Endothelial cell of umbilical vein (primary cell): ENCODE results near the gene RASD2. TPM values are rescaled to one million over a fixed set of nuclear protein-coding genes. Genes with fewer than 3 reads are reported as not detected.

ENCODE experiments used
- BruUV-seq: library from RNA; stranded (reverse); fragments of 400-500 nt; replicated peaks from 2 replicates; lab custom pipeline; 2021; lab: Mats Ljungman, UMichigan
- CTCF ChIA-PET: fragments of 300-600, 350-600 bp; sonication (Branson Sonifier 250); formaldehyde crosslinking; loops from one replicate; lab custom pipeline; 2021; ENCODE audit warnings: antibody characterized with exemption, inconsistent platforms; lab: Charles Lee
- POLR2A ChIA-PET: fragments of 300-600, 350-600 bp; sonication (Branson Sonifier 250); formaldehyde crosslinking; loops from one replicate; lab custom pipeline; 2021; ENCODE audit warnings: antibody characterized with exemption, inconsistent platforms; lab: Charles Lee
- DNase-seq: peaks from one replicate; pipeline ENCODE4 v3.0.0-alpha.2; 2011; ENCODE audit warnings: low read depth, low spot score
- FAIRE-seq: peaks from 2 replicates; lab custom pipeline; 2011; peaks lifted over from hg19 to GRCh38; lab: Jason Lieb, UNC
- H2AFZ ChIP-seq: 2 replicates; pipeline ENCODE4 v1.6.0; 2012; ENCODE audit warnings: low read depth, low read length, control low read depth, inconsistent platforms
- H3K27ac ChIP-seq: 2 replicates; pipeline ENCODE4 v1.5.1; 2011; ENCODE audit warnings: low read depth, mild to moderate bottlenecking, control low read depth, low read length, moderate library complexity; ENCODE audit not compliant: insufficient read depth
- H3K27me3 ChIP-seq, 2 experiments: 2 replicates each; pipeline versions ENCODE4 v1.6.0 to v1.6.1; 2011; ENCODE audit warnings: low read length in 2 of 2, mixed read lengths in 1 of 2; ENCODE audit not compliant: control insufficient read depth in 2 of 2, insufficient read depth in 2 of 2
- H3K36me3 ChIP-seq, 2 experiments: 2 replicates in 1 of 2; 3 replicates in 1 of 2; pipeline ENCODE4 v1.5.1; 2011; ENCODE audit warnings: low read length in 2 of 2, mild to moderate bottlenecking in 1 of 2, moderate library complexity in 1 of 2; ENCODE audit not compliant: control insufficient read depth in 2 of 2, insufficient read depth in 2 of 2; ENCODE audit errors: extremely low read depth in 1 of 2
- H3K4me1 ChIP-seq: 3 replicates; pipeline ENCODE4 v1.5.1; 2011; ENCODE audit warnings: mild to moderate bottlenecking, low read length; ENCODE audit not compliant: control insufficient read depth, insufficient read depth; ENCODE audit errors: extremely low read depth
- H3K4me2 ChIP-seq: 2 replicates; pipeline ENCODE4 v1.6.1; 2011; ENCODE audit warnings: low read length, control low read depth, mixed read lengths; ENCODE audit not compliant: insufficient read depth
- H3K4me3 ChIP-seq, 3 experiments: fragments of 200-600 bp in 1 of 3; sonication (generic), shearing (Covaris generic) in 1 of 3; replicated peaks in 1 of 3; 2 replicates each; pipeline ENCODE4 v1.5.1; 2011 to 2016; ENCODE audit warnings: control low read depth in 3 of 3, low read length in 3 of 3, mild to moderate bottlenecking in 2 of 3, inconsistent platforms in 1 of 3, low read depth in 1 of 3, moderate library complexity in 1 of 3; ENCODE audit not compliant: insufficient read depth in 1 of 3
- H3K79me2 ChIP-seq: 2 replicates; pipeline ENCODE4 v1.6.0; 2012; ENCODE audit warnings: low read length, inconsistent platforms; ENCODE audit not compliant: control insufficient read depth, insufficient read depth
- H3K9ac ChIP-seq: replicated peaks from 2 replicates; pipeline ENCODE3; 2011; ENCODE audit warnings: low read length, control low read depth; ENCODE audit not compliant: insufficient read depth; ENCODE audit errors: extremely low read depth
- H3K9me1 ChIP-seq: replicated peaks from 3 replicates; pipeline ENCODE4 v1.6.0; 2011; ENCODE audit warnings: mild to moderate bottlenecking, low read length; ENCODE audit not compliant: control insufficient read depth, insufficient read depth; ENCODE audit errors: extremely low read depth
- H3K9me3 ChIP-seq: replicated peaks from 2 replicates; pipeline ENCODE4 v1.5.1; 2012; ENCODE audit warnings: low read length, inconsistent platforms; ENCODE audit not compliant: control insufficient read depth, insufficient read depth
- H4K20me1 ChIP-seq: replicated peaks from 2 replicates; pipeline ENCODE3; 2011; ENCODE audit warnings: mild to moderate bottlenecking, low read length; ENCODE audit not compliant: control insufficient read depth, insufficient read depth; ENCODE audit errors: extremely low read depth
- CTCF ChIP-seq, 2 donors: IDR thresholded peaks; 1 replicate in 1 of 2; 2 replicates in 1 of 2; pipeline ENCODE4 v1.5.1; 2011; ENCODE audit warnings: low read length in 2 of 2, mild to moderate bottlenecking in 2 of 2, moderate library complexity in 2 of 2, control low read depth in 1 of 2, inconsistent platforms in 1 of 2, low read depth in 1 of 2; ENCODE audit not compliant: insufficient read depth in 1 of 2; ENCODE audit errors: extremely low read depth in 1 of 2
- MYC ChIP-seq: IDR thresholded peaks from one replicate; pipeline ENCODE4 v1.6.1; 2011; ENCODE audit warnings: mild to moderate bottlenecking, low read depth, low read length
- POLR2A ChIP-seq: IDR thresholded peaks from 2 replicates; pipeline ENCODE4 v1.6.1; 2012; ENCODE audit warnings: low read depth, mild to moderate bottlenecking, control low read depth, low read length
- POLR2AphosphoS5 ChIP-seq: IDR thresholded peaks from 2 replicates; pipeline ENCODE4 v1.6.1; 2012; ENCODE audit warnings: low read depth, mild to moderate bottlenecking, control low read depth, low read length, moderate library complexity; ENCODE audit not compliant: insufficient read depth
- dilution Hi-C: fragments of 300-500 bp; cut with MboI; formaldehyde crosslinking; loops from one replicate; pipeline ENCODE4 v1.15.0; 2019; ENCODE audit warnings: low sequenced_read_pairs; ENCODE audit not compliant: extremely low pct_ligation_motif_present
- intact Hi-C: fragments of 100-400 bp; cut with micrococcal nuclease; formaldehyde crosslinking; loops from one replicate; pipeline ENCODE4 v1.10.0; 2022
- polyA plus RNA-seq, 4 experiments: library from polyadenylated mRNA; depleted of rRNA in 3 of 4; stranded (reverse) in 3 of 4; unstranded in 1 of 4; fragments of >200 nt; gene quantifications; 2 replicates each; pipeline versions ENCODE4 v1.2.1 to v1.2.3, GENCODE V29; 2011 to 2012; ENCODE audit warnings: missing spikeins in 1 of 4
- total RNA-seq: library from RNA; stranded (reverse); gene quantifications from 2 replicates; pipeline ENCODE4 v1.2.3, GENCODE V29; 2021

The RASD2 gene
- total and polyA plus RNA-seq, 2 donors (not counting 3 experiments of a cell fraction or from before 2014, with no cell fraction given): not detected

GRCh38 chr22:35593071-35593890 is 52.6 kb downstream of the RASD2 start:
- Histone ChIP-seq H3K9ac (no peak overlapping the region), H3K27me3 (no peaks in the 10 kb centered on the region), H3K27ac (no peak overlapping the region), H3K4me3 (no peak overlapping the region), H3K36me3 (no peaks in the 10 kb centered on the region), H3K4me2 (no peak overlapping the region), H3K9me1 (no peaks in the 10 kb centered on the region), H3K4me1 (no peaks in the 10 kb centered on the region), H4K20me1 (no peaks in the 10 kb centered on the region), H3K79me2 (no peaks in the 10 kb centered on the region), H2AFZ (no peak overlapping the region), H3K9me3 (no peaks in the 10 kb centered on the region)
- TF ChIP-seq POLR2A: no peak
- TF ChIP-seq POLR2AphosphoS5: no peak
- no peak for TF ChIP-seq CTCF (IDR thresholded peaks at IDR 0.05; ENCODE audit: extremely low read depth in 1 of 2, insufficient read depth in 1 of 2, low read depth in 1 of 2, low read length in 2 of 2)
- no peak for TF ChIP-seq MYC
- intact Hi-C loops: no loop called here
- BruUV-seq: no TSS peak
- CTCF ChIA-PET: interaction anchor here (2.7 kb wide), 1 partner anchor 163 kb away, joined by 13 read pairs; no protein-coding TSS in a partner anchor
- DNase-seq (no peak), FAIRE-seq (no peak)
- dilution Hi-C loops: no loop called here
- POLR2A ChIA-PET: no interaction called here
